Stimulated activated CD8-positive, alpha-beta memory T cell treated with anti-CD3 and anti-CD28 coated beads, Interleukin-4, amount 100 ng/mL, for 1 hour (primary cell): ENCODE data around the gene CELF4.

Experiments used
- DNase-seq, 2 donors: peaks; one replicate each; pipeline ENCODE4 v3.0.0-alpha.2; 2020; ENCODE audit warnings: low read depth in 2 of 2, low spot score in 1 of 2

Gene CELF4

DNA sequence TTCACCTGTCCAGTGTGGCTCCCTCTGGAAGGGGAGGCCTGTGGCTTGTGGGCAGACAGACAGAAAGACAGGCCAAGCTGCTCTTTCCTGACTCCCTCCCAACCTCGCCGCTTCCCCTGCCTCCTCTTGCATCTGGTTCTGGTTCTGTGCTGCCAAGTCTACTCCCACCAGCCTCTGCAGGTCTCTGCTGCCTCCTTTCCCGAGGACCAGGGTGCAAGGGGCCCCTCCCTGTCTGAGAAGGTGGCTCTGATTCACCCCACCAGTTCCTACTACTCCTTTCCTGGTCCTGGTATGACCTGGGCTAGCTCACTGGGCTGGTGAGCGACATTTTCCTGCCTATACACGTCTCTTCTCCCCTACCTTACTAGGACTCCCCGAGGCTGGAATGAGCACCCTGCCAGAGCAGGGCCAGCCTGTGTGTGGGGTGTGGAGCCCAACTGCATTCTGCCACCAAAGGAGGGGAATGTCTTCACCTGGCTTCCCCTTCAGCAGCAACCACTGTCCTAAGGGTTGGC is 238.5 kb downstream of the CELF4 start:
- DNase-seq = no peak

- no peak for DNase-seq
These were observed 243.0 kb downstream of the CELF4 start for GRCh38 chr18:37322492-37323035.

DNA sequence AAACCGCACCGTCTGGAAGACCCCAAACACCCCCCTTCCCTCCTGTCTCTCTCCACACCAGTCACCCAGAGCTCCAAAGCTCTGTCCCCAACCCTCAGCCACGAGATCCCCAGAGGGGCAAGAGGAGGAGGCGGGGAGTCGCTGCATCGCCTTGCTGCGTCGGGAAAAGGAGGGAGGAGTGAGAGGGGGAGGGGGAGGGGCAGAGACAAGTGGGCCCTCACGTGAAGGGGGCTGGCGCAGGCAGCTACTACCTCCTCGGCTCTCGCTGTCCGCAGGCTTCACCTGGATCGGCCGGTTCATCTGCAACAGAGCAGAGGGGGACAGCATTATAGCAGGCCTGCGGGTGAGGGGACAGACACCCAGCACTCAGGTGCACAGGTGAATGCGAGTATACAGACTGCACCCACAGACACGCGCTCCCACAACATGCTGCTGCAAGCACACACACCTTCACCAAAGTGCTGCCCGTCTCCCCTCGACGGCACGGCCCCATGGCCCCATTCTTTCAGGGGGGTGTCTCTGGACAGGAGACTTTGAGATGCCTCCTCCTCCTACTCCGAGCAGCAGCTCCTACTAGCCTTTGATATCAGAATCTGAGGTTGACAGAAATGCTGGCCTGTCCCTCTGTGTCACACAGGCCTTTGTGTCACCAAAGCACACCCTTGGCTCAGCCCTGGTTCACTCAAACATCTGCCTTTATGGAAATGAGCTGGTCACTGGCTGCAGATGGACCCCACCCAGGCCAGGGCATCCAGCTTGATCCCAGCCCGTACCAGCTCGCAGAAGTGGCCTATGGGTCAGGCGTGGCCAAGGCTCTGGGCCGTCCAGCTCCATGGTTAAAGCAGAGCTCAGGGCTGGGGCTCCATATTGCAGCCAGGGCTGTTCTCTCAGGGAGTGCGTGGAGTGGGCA is 243.8 kb downstream of the CELF4 start:
- DNase-seq = no peak

- no peak for DNase-seq
These were observed 245.3 kb downstream of the CELF4 start for GRCh38 chr18:37320317-37320716.

GRCh38 chr18:37318360-37319355 is 246.9 kb downstream of the CELF4 start:
- no peak for DNase-seq

DNA sequence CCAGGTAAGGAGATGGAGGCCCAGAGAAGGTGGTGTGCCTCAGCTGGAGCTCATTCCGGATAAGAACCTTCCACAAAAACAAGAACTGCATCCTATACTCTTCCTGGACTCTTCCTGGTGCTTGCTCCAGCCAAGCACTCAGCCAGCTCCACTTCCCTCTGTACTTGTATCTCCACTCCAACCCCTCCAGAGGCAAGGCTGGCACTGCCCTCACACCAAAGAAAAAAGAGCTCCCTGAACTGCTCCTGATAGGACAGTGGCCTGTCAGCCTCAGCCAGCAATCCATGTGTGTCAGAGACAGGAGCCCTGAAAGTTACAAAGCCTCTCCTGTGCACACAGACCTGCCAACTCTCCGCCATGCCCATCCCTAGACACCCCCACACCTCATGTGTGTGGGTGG is 248.1 kb downstream of the CELF4 start:
- no peak for DNase-seq

- DNase-seq = no peak
These were observed 249.1 kb downstream of the CELF4 start for GRCh38 chr18:37316468-37316867.

DNA sequence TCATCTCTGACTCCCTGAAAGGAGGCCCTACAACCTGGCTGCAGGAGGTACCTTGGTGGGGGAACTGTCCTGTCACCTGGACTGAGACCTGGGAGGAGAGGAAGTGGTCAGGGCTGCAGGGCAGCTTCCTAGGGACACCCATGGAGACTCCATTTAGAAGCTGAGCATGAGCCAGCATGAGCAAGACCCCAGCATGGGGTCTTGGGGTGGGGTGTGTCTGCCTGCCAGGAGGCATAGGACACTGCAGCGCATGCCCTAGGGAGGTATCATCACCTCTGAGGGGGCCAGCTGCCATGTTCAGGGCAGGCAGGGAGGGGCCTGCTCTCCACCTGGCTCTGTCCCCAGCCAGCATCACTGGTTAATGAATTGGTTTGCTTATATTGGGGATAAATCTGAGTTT is 249.7 kb downstream of the CELF4 start:
- DNase-seq = no peak

GRCh38 chr18:37314534-37314933 is 251.1 kb downstream of the CELF4 start:
- no peak for DNase-seq

DNA sequence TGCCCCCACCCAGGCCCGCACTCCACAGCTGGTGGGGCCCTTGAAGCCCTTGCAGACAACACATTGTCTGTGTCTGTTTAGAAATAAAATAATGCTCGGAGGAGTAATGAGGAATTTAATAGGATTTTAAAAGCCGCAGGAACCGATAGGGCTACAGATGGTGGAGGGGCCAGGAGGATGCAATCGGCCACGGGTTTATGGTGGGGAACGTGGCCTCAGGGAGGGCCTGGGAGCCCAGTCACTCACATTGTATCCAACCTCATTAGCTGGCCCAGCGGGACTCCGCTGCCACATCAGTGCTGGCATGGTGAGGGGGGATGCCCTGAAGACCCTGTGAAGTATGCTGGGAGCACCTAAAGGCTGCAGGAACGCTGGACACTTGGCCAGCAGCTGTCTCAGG is 252.0 kb downstream of the CELF4 start:
- no peak for DNase-seq

DNA sequence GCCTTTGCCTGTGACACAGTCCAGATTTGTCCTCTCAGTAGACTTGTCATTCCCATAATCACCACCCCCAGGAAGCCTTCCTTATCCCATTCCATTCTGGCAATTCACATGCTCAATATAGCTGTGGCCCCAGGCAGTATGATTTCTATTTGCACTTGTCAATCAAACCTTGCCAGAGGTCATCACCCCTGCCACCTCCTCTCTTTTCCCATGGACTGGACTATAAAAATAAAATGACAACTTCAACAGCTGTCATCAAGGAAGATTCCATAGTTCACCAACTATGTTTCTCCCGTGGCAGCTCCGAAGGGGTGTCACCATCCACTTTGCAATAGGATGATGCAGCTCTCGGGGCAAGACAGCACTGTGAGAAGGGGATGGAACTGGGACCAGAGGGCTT is 255.7 kb downstream of the CELF4 start:
- DNase-seq = no peak

DNA sequence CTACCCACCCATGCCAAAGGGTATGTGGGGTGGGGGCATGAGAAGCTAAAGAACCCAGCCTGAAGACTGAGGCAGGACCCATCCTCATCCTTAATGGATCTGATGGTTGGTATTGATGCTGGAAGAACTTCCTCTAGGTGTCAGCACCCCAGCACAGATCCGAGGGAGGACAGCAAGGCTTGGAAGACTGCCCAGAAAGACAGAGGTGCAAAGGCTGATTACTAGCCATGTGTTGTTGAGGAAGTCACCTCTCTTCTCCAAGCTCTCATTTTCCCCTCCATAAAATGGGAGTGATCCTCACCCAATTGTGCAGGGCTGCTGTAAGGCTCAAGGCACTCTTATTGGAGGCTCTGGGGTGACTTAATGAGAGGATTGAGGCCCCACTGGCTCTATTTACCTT is 256.5 kb downstream of the CELF4 start:
- DNase-seq = no peak

DNA sequence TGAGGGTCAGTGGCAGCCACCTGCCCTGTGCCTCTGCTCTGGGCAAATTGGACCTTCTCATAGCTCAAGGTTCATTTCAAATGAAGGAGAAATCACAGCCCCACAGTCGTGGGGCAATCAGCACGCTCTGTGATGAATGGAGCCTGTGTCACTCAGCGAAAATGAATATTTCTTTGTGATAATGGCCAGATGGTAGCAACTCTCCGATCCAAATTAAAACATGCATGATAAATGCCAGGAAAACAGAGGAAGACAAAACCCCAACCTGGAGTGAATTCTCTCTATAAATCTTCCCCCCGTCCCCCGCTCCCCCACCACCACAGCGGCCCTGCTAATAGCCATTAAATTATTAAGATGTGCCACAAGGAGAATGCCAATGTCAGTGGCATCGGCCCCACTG is 258.4 kb downstream of the CELF4 start:
- DNase-seq = no peak

DNA sequence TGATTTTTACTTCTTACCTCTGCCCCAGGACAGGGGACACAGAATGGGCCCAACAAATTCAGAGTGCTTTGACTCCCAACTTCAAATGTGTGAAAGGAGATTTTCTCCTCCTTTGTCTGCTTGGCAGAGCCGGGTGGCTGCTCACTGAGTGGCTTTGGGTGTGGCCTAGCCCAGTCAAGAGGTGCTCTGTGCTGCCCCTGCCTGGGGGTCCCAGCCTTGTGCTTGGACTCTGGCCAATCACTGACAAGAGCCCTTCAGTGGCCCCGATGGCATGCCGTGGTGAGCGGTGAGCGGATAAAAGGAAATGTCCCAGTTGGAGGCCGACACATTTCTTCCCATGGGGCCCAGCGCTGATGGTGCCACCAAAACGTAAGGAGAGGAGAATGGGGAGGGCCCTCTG is 259.2 kb downstream of the CELF4 start:
- no peak for DNase-seq

GRCh38 chr18:37305066-37305465 is 260.5 kb downstream of the CELF4 start:
- DNase-seq = no peak

- no peak for DNase-seq
These were observed 261.5 kb downstream of the CELF4 start for GRCh38 chr18:37304012-37304680.

DNA sequence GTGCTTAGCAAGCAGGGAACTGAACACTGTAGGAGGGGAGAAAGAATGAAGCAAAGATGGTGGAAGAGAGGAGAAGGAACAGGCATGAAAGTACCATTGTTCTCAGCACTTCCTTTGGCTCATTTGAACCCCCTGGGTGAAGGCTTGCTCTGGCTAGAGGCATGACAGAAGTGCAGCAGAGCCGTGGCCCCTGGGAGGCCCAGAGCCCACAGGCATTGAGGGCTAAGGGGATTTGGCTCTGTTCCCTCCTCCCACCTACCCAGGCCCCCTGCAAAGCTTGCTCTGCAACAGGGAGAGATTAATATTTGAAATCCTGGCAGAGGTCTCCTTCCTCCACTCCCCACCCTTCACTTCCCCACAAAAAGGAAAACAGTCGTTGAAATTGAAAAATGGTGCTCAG is 262.6 kb downstream of the CELF4 start:
- DNase-seq = no peak

DNA sequence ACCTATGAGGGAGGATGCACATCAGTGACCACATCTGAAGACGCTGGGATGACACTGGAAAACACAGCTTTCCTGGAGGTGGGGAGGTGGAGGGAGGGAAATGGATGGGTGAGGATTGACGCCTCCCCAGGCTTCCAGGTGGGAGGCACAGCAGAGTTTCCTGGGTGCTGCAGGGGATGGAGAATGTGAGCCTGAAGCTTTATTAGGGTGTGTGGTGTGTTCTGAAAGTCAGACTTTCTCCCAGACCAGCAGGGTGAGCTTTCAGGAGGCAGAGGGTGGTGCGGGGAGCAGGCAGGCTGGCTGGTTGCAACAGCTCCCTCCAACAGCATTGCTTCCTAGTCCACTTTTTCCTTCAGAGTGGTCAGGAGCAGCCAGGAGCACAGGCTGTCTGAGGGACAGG is 263.1 kb downstream of the CELF4 start:
- no peak for DNase-seq

DNA sequence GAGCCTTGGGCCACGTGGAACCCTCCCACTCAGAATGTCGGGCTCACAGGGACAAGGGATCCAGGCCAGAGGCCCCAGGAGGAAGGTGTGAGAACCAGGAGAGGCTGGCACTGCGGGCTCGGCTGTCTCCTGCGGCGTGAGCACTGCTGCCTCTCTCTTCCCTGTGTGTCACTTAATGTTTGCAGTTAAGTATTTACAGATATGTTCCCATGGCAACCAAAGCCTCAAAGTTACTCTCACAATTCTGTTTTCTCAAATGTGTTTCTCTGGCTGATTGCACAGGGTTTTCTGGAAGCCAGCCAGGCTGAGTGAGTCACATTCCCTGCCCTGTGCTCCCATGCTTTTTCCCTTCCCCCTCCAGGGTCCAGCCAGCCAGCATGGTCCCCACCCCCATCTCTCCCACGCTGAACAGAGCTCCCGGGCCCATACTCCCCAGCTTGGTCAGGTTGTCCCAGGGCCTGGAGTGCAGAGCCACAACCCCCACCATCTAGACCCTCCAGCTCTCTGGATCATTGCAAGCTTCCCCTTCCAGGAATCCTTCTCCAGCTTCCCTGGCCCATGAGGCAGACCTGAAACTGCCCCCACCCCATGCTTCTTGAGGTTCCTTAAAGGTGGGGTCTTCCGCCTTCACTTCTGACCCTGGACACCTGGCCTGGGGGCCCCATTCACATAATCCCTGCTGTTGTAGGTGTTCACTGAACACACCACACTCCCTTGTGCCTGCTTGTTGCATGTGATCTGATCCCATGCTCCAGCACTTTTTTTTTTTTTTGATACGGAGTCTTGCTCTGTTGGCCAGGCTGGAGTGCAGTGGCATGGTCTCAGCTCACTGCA is 265.9 kb downstream of the CELF4 start:
- no peak for DNase-seq

GRCh38 chr18:37298816-37299215 is 266.8 kb downstream of the CELF4 start:
- no peak for DNase-seq
